AML-193 (cell line): ENCODE data around the gene STAT4.

Experiments
- DNase-seq, 2 experiments: peaks; one replicate each; lab custom pipeline; 2025; lab: John Stamatoyannopoulos, UW

The STAT4 gene

DNA sequence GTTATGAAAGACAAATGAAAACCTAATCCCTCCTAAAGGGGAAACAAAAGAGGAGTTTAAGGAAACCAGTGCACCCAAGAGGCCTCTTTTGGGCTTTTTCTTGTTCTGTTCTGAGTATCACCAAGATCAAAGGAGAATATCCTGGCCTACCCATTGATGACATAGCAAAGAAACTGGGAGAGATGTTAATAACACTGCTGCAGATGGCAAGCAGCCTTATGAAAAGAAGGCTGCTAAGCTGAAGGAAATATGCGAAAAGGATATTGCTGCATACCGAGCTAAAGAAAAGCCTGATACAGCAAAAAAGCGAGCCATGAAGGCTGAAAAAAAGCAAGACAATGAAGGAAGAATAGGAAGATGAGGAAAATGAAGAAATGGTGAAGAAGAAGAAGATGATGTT lies 23.6 kb upstream of the STAT4 start:
- no peak for DNase-seq

DNA sequence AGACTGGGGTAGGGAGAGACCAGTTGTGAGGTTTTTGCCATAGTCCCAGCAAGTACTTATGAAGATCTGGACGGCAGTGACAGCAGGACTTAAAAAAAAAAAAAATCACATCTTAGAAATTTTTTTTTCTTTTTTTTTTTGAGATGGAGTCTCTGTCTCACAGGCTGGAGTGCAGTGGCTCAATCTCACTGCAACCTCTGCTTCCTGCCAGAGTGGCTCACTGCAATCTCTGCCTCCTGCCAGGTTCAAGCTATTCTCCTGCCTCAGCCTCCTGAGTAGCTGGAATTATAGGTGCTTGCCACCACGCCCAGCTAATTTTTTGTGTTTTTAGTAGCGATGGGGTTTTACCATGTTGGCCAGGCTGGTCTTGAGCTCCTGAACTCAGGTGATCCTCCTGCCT lies 22.4 kb upstream of the STAT4 start:
- no peak for DNase-seq

DNA sequence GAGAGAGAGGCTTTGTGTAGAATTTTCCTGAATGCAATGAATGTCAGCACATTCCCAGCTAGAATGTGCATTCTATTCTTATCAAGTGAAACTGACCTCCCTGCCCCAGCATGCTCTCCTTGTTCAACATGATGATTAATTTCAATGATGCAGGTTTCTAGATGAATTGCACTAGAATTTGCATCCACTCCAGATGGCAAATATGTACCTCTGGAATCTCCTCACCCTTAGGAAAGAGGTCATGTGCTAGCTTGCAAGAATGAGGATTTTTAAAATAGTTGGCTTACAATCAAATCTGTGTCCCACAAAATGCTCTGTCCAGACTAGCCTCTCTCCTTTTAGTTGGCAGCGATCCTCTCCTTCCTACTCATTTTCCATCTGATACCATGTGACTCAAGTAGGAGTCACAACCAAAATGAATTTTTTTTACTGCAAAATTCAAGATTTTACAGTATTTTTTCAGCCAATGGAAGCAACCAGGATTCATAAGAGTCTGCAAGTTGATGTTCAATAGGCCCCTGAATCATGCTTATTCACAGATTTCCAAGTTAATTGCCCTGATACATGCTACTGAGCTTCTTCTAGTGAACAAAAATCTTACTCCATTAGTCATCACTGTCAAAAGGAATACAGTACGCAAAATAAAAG lies 21.0 kb upstream of the STAT4 start:
- no peak for DNase-seq

DNA sequence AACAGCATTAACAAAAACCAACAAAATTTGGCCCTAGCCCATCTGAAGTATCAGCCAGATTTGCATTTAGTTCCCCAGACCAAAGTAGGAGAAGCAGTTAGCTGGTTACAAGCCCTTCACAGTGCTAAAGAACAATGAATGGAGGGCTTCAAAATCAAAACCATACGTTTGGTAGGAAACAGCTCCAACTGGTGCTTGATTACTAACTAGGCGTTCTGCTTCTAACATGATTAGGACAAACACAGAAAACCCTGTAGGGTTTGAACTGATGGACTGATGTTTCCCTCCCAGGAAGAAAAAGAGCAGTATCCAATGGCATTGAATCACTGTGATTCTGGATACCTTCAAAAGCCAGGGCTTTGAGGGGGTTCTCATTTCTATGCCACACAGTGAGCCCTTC lies 20.5 kb upstream of the STAT4 start:
- no peak for DNase-seq

DNA sequence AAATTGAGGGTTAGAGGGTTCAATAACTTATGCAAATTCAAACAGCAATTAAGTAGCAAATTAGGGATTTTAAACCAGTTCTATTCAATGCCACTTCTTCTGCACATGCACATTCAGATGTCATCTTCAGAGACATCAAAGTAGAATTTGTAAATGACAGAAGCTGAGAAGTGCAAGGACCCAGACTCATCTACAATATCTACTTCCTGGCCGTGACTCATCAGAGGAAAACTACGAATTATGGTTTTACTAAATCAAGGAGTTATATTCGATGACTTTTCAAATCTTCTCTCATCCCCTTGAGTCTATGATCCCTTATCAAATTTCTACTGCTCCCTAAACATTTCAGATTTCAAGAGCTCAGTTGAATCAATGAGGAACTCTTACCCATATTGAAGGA lies 20.0 kb upstream of the STAT4 start:
- no peak for DNase-seq

DNA sequence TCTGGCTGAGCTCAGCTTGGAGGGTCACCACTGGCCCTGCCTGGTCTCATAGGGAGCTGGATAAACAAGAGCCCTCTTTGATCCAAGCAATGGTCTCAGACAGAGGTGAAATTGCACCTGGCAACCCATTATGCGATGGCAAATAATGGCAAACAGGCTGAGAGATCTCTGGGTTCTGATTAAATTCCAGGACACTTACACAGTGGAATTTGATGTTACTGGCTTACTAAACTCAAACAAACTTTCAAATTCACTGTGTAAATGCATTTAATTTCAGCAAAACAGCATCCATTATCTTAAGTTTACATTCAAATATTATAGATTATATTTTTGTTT lies 19.5 kb upstream of the STAT4 start:
- DNase-seq: no peak

DNA sequence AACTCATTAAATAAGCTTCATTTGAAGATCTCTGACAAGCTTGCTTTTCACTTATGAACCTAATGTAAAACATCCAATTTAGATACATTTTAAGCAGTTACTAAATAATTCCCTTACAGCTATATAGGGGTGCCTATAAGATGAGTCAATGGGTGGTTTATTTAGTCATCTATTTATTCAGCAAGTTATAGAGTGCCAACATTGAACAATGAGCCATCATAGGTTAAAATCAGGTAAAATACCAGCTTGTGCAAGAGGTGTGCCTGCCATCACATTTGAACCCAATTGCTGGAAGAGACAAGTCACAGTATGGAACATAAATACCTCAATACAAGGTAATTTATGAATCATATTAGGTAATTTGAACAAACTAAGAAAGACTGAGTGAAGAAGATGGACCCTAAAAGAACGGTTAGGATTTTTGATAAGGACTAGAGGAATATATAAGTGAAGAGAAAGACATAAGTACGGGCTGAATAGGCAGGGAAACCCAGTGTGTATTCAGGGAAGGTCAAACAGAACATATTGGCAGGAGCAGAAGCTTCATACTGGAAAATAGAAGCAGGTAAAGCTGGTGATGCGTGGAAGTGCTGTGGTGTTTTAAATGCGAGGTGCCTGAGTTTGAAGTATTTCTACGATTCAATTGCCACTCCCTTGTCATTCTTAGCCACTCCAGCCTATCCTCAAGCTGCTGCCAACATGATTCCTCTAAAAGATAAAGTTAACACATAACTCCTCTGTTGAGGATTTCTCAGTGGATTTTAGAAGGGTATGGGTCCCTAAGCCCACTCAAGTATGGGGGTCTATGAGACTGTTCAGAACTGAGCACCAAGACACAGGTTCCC lies 18.9 kb upstream of the STAT4 start:
- no peak for DNase-seq

DNA sequence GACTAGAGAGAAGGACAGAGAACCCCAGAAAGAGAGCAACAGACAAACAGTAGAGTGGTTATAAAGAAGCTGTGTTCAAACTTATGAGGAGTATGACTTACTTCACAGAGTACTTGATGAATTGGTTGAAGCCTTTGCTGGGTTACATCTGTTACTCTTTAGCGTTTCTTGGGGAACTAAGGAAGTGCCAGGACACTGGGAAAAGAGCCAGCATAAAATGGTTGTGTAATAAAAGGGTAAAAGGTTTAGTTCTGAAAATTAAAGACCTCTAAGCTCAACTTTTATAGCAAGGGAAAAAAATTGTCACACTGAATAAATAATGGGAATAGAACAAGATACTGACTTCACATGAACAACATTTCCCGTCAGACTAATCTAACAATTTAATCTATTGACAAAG lies 17.0 kb upstream of the STAT4 start:
- no peak for DNase-seq

DNA sequence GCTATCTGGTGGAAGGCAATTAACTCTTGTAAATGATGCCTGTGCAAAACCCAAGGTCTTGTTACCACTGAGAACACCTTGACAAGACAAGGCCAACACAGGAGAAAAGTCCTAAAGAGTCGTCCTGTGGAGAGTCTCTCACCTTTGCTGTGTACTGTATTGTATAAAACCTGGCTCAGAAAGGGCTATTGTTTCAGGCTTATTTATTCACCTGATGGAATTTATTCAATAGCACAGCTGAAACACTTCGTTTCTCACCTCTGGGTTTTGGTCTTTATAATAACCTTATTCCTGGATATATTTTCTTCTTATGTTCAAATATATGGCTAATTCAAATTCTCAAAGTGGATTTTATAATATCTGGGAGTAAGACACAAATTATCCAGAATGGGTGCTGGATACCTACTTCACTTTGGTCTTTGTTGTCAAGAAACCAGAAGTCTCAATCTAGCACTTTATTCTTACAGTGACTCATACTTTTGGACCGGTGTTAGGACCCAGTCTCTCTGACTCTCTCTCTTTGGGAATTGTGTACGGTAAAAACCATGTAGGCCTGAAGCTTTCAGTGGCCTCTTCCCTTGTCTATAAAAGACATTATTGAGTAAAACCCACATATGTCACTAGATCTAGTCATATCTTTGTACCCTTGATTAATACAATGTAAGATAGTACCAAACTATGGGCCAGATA lies 16.1 kb upstream of the STAT4 start:
- DNase-seq: no peak

DNA sequence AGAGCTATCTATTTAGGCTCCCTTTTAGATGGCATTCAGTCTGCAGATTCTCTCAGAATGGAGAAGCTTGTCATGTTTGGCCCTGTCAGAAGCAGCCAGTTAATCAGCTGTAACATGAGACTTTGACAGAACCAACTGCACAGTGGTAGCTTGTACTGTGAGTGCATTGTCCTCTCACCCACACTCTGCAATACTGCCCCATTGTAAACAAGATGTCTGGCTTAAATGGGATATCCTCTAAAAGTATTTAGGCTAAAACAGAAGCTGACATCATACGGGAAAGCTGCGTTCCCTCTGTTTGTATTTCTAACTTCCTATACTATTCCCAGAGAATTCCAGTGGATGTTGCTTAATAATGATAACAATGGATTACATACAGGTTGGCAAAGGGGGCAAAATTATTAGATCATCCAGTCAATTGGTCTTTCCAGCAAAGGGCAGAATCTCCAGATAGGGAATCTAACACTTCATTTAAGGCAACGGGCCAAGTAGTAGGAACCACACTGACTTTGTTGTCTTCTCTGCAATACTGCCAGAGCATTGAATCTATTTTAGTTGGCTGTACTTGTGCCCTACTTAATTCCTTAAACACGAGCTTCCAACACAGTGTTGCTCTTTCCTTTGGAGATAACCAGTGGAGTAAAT lies 15.4 kb upstream of the STAT4 start:
- no peak for DNase-seq

DNA sequence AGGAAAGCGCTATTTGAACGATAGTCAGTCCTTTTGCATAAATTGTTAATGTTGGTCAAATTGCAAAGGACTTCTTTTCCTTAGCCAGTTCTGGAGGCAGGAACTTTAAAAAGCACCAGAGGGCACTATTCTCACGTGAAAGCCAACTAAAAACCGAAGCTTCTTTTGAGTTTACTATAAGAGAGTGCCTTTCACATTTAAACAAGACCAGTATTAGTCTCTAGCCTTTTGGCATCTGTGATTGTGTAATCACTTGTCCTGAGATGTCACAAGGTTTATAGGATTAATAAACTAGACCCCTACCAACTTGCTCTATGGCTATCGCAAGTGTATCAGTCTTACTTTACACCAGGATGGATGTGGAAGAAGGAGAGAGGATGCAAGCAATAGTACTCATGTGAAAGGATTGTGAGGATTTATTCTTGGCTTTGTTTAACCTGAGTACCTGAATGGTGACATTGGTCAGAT lies 14.4 kb upstream of the STAT4 start:
- peak; percentile 48 to 51 for DNase-seq

DNA sequence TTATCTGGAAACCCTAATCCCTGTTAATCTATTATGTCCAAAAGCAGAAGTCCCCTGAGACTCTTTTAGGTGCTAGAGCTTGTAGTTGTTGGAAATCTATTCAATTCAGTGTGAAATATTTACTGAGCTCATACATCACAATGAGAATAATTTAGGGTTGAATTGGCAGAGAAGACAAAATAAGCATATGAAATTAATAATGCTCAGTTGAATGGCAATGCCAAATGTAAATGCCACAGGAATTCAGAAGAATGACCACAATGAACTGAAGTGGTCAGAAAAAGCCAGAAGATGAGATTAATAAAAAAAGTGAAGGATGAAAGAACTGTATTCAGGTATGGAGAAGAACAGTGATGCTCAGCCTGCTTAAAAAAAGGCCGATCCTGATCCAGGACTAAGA lies 8.0 kb upstream of the STAT4 start:
- DNase-seq: no peak

DNA sequence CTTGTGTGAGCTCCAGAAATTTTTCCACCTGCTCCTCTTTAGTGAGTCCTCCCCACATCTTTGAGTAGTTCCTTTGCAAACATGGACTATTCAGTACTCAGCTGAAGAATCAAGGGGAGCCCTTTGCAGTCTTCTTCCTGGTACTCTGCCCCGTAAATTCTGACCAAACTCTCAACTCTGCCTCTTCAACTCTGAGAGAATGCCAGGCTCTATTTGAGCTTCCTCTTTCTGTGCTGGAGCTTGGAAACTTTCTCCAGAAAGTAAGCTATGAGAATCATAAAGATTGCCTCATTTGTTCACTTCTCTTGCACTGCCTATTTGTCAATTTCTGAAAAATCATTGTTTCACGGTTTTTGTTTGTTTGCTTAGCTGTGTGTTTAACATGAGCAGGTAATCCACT lies 7.4 kb upstream of the STAT4 start:
- peak; percentile 66 to 71 for DNase-seq

DNA sequence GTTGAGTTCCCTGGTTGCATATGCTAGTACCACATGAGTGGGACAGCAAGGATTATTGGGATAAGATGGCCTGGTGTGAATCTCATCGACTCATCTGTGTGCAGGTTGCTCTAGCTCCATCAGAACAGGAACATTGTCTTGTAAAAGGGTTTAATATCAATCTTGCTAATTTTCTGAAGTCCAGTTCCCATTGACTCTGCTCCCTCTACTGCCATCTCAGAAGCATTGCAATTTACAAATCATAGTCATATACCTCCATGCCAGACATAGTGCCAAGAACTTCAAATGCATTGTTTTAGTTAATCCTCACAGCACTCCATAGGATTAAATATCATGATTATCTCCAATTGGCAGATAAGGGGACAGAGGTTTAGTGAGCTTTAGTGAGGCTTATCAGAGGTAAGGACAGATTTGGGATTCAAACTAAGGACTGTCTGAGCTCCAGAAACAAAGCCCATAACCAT lies 4.8 kb upstream of the STAT4 start:
- peak; percentile 68 to 84 for DNase-seq

DNA sequence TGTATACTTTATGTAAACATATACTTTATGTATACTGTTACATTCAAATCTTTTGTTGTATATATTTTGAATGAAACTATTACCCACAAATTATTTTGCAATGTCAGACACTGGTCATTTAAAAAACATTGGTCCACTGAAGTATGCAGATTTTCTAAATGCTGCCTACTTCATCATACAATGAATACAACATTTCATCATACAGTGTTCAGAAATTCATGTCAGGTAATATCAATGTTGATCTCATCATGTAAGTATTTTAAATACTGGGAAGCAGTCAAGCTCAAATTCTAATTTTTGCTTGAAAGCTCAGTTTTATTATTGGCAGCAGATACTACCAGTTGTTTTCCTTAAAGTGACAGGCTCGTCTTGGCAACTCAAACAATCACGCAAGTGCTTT lies 2.9 kb upstream of the STAT4 start:
- DNase-seq: no peak

DNA sequence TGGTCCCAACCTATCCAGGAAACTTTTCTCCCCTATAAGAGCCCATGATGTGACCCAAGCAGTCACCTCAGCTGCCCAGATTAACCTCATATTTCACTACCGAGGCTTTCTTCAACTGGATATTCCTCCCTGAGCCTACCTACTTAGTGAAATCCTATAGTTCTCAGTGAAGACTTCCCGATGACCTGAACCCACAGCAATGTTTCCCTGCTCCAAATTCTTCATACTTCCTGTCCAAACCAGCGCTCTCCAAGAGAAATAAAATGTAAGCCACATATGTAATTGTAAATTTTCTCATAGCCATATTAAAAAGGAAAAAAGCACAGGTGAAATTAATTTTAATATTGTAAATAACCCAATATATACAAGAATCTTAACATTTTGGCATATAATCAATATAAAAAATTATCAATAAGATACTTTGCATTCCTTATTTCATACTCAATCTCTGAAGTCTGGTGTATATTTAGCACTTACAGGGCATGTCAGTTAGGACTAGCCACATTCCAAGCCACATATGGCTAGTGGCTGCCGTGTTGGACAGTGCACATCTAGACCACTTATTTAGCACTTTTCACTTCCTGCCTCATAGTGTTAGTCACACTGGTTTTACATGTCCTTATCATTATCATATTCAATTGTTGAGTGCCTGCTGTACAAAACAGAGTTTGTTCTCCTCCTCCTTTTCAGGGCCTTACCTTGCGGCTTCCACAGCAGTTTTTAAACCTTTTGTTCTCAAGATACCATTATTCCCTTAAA lies 1.9 kb upstream of the STAT4 start:
- DNase-seq: no peak

DNA sequence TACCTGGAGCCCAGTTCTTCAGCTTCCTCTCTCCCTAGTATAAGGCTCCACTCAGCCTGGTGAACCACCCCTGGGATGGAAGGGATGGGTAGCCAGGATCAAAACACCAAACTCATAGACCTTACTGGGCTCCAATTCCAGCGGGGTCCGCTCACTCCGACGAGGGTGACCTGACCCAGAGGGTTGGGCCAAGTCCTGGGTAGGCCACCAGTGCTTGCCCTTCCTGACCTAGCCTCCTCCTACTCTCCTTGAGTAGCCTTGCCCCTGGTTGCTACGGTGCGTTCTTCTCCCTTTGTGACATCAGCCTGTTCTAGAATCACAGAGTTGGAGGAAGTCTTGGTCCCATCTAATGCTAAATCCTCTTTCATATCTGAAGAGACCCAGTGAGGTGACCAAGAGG lies 537 bp upstream of the STAT4 start:
- no peak for DNase-seq

DNA sequence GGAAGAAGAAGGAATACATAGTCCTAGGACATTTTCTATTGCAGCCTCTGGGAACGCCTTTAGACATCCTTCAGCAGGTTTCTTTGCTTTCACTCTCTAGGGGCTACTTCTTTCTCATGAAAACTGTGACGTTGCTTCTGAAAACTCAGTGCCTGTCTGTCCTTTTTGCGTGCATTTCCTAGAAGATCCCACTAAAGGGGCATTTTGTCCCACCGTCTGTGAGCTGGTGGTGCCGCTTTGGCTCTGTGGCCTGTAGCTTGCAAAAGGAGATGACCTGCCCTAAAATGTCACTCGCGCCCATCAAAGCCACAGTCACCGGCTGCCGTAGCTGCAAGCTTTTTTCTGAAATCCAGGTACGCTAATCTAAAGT lies 579 bp downstream of the STAT4 start:
- DNase-seq: peak in 1 of 2 experiments; percentile 19

DNA sequence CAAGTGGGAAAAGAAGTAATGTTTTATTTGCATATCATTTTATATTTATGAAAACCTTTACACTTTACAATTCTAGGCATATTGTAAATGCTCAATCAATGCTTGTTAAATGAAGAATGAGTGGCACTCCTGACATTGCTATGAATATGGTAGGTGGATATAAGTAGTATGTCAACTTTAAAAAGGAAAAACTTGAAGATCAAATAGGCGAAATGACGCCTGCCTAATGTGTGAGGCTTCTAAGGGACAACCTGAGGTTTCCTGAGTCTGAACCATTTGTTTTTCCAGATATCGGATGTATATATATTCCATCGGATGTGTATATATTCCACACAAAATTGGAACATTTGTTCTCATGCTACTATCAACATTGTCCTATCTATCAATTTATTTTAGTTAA lies 1.4 kb downstream of the STAT4 start:
- no peak for DNase-seq

DNA sequence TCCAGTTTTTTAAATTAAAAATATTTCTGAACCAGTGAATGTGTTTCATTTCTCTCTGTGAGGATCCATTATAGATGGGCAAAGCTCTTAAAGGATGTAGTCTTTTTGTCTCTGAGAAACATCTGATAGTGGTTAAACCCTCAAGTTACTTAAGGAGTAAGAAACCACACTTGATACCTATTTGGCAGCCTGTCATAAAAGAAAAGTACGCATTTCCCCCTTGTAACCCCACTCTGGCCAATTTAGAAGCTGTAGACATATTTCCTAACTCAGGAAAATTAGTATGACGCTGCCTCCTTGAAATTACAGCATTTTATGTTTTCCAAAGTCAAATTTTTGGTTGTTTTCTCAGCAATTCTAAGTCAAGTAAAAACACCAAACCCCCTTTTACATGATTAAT lies 2.0 kb downstream of the STAT4 start:
- no peak for DNase-seq

DNA sequence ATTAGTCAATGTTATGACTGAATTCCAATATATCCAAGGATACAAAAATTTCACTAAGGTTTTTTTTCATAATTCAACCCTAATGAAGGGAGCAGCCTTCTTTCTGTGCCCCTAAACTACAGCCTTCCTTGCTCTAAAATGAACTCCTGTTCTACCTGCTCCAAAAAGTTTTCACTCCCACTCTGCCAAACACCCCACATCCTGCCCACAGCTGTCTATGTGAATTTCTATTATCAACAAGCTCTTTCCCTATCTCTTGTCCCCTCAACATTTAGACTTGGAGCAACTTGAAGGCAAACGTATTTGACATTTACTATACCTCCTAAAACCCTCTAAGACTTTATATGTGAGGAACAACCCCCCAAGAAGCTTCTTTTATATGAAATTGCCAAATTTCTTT lies 2.5 kb downstream of the STAT4 start:
- no peak for DNase-seq
